Upper lobe of left lung (tissue), 6 donors: ENCODE measurements around the gene ADCY2. TPM values are rescaled to one million over a fixed set of nuclear protein-coding genes. Genes with fewer than 3 reads are reported as not detected.
A peak's percentile ranks its signal among the peaks of the same experiment; 100 is the strongest.

Experiments used
- ATAC-seq, 2 donors: fragments of 200-7000 bp; cut with Tn5 transposase; one replicate each; pipeline ENCODE4 v1.9.1; 2022; ENCODE audit warnings: mild to moderate bottlenecking in 2 of 2, moderate library complexity in 2 of 2; ENCODE audit not compliant: low FRiP score in 2 of 2
- DNase-seq, 2 donors: peaks; one replicate each; pipeline ENCODE4 v3.0.0-alpha.2; 2019 to 2020
- H3K27ac ChIP-seq, 4 donors: fragments of 200-600 bp; sonication (generic); one replicate each; pipeline ENCODE4 v1.5.1; 2016 to 2019
- H3K27me3 ChIP-seq, 4 donors: fragments of 200-600 bp; sonication (generic); one replicate each; pipeline ENCODE4 v1.5.1; 2017 to 2019
- H3K36me3 ChIP-seq, 4 donors: fragments of 200-600 bp; sonication (generic); one replicate each; pipeline ENCODE4 v1.5.1; 2016 to 2019
- H3K4me1 ChIP-seq, 4 donors: fragments of 200-600 bp; sonication (generic); one replicate each; pipeline ENCODE4 v1.5.1; 2018 to 2019
- H3K4me3 ChIP-seq, 4 donors: fragments of 200-600 bp; sonication (generic); one replicate each; pipeline ENCODE4 v1.5.1; 2017 to 2019; ENCODE audit warnings: mild to moderate bottlenecking in 2 of 4, moderate library complexity in 1 of 4
- H3K9me3 ChIP-seq, 4 donors: fragments of 200-600 bp; sonication (generic); one replicate each; pipeline ENCODE4 v1.5.1; 2018 to 2019
- CTCF ChIP-seq, 6 experiments: fragments of 450-650 bp in 4 of 6; fragments of 200-600 bp in 2 of 6; sonication (generic) in 2 of 6; IDR thresholded peaks; one replicate each; pipeline ENCODE4 v1.5.1; 2016 to 2019; ENCODE audit warnings: antibody characterized with exemption in 6 of 6
- EP300 ChIP-seq, 4 donors: sonication (generic); formaldehyde crosslinking; IDR thresholded peaks; one replicate each; pipeline ENCODE4 v1.5.1; 2017; ENCODE audit warnings: antibody characterized with exemption in 4 of 4, control low read depth in 2 of 4
- POLR2A ChIP-seq, 4 donors: fragments of 450-650 bp; IDR thresholded peaks; one replicate each; pipeline ENCODE4 v1.5.1; 2016 to 2017; ENCODE audit warnings: antibody characterized with exemption in 4 of 4, mild to moderate bottlenecking in 2 of 4
- POLR2AphosphoS5 ChIP-seq, 2 donors: sonication (generic); formaldehyde crosslinking; IDR thresholded peaks; one replicate each; pipeline ENCODE4 v1.5.1; 2017; ENCODE audit warnings: antibody characterized with exemption in 2 of 2
- WGBS, 2 donors: methylation state at CpG; one replicate each; pipeline ENCODE4 v1.1.5; 2017 to 2018; 5-methylcytosine and 5-hydroxymethylcytosine counted together
- total RNA-seq, 6 donors: library from RNA; depleted of rRNA in 4 of 6; stranded (reverse); fragments of >200 nt in 4 of 6; gene quantifications; one replicate each; pipeline versions ENCODE4 v1.1.0 to v1.2.1, GENCODE V29; 2016 to 2021
- donor health status: DM: no; HTN: no; CAD: no; lungs with moderate emphysema.
- donor health status: DM: no; HTN: yes; CAD: no; lungs with severe emphysema.

Gene ADCY2
- total RNA-seq: 1 to 10 TPM in 1 of 6 donors, under 1 TPM in 4, not detected in 1; 0.20 to 2.4 (median 0.46) TPM

DNA sequence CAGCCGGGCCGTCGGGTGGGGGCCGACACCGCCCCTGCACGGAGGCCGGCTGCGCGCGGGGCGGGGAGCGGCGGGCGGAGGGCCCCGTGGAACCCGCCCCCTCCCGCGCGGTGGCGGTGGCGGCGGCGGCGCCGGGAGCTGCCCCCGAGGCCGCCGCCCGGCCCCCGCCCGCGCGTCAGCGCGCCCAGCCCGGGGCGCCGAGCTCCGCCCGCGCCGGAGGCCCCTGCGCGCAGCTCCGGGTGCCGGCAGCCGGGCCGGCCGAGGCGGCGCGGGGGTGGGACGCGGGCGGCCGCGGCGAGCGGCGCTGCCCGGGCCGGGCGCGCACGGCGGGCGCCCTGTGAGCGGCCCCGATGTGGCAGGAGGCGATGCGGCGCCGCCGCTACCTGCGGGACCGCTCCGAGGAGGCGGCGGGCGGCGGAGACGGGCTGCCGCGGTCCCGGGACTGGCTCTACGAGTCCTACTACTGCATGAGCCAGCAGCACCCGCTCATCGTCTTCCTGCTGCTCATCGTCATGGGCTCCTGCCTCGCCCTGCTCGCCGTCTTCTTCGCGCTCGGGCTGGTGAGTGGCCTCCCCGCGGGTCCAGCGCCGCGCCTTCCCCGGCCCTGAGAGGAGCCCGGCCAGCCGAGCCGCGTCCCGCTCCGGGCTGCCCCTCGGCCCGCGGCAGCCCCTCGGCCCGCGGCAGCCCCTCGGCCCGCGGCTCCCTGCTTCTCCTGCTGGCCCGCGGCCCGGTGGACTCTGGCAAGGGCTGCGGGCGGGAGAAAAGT is at the start of gene ADCY2:
Gene ADCY2 (plus strand): TSS at position 192 of the 766 bp plus-strand sequence. CDS start 159 bp downstream, at position 351.
- Histone ChIP-seq H3K27me3 (peaks cover 0 to 20% (median 11%) of the 10 kb centered on the region in 4 donors), H3K36me3 (no peaks in the 10 kb centered on the region), H3K9me3 (no peaks in the 10 kb centered on the region), H3K4me1 (peaks cover 0 to 16% (median 3%) of the 10 kb centered on the region in 4 donors), H3K4me3 (peak within 1 kb of the TSS in 3 of 4 donors; percentile 36 to 48 (median 42)), H3K27ac (no peak within 1 kb of the TSS)
- DNase-seq (peak in 1 of 2 donors; percentile 82), ATAC-seq (peak in 1 of 2 donors; percentile 58)
- 0 to 1% methylated on average over 10 to 17 of the region's 121 CpGs for WGBS, 2 donors
- TF ChIP-seq EP300 (IDR thresholded peaks at IDR 0.05) (no peak), POLR2AphosphoS5 (IDR thresholded peaks at IDR 0.05) (no peak), CTCF (IDR thresholded peaks at IDR 0.05) (no peak), POLR2A (IDR thresholded peaks at IDR 0.05) (no peak)

DNA sequence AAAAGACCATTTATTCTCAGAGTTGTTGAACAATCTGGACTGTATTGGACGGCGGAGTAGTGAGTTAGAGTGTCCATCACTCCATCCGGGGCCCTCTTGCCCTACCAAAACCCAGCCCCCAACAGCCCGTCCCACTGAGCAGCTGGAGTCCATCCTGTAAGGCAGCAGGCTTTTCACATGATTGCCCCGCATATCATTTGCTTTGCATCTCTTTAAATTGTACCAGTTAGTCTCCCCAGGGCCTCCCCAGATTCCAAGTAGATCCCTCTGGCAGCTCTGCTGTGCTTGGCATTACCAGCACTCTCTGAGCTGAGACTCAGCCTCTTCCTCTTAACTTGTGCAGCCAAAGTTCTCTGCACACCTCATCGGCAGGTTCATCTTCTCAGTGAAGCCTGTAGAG is 48.6 kb upstream of the ADCY2 start:
- H3K36me3 ChIP-seq: no peaks in the 10 kb centered on the region
- H3K27me3 ChIP-seq: no peaks in the 10 kb centered on the region
- H3K9me3 ChIP-seq: peaks cover 0 to 5% (median 0%) of the 10 kb centered on the region in 4 donors
- 61 to 69% methylated on average over 6 of the region's 6 CpGs for WGBS, 2 donors
- H3K27ac ChIP-seq: no peak overlapping the region
- H3K4me3 ChIP-seq: no peak overlapping the region
- TF ChIP-seq CTCF (IDR thresholded peaks at IDR 0.05) (no peak), EP300 (IDR thresholded peaks at IDR 0.05) (no peak), POLR2AphosphoS5 (IDR thresholded peaks at IDR 0.05) (no peak)
- DNase-seq (no peak), ATAC-seq (no peak)
- no peaks in the 10 kb centered on the region for H3K4me1 ChIP-seq

DNA sequence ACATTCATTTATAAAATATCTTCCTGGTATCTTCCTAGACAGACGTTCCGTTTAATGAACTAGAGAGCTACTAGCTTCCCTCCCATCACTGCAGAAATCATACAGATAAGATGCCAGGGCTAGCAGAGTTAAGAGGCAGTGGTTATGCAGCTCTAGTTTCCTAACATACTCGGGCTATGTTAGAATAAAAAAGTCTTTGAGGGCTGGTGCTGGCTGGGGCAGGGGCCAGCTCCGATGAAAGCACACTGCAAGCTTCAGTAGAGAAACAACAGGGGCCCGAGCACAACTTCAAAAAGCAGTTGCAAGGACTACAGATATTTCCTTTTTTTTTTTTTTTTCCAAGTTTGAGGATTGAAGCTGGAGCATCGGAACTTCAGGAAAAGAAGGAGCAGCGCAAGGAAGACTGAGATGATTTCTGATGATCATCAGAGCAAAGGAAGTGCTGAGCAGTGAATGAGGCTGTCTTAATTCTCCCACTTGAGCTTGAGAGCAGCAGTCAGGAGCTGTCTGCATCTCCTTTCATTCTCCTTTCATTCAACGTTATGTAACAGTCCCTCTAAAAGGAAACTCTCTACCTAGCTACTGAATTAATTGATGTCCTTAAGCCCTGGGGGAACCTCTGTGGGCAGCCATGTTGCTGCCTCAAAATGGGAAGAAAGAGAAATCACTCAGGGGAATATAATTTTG is 47.6 kb upstream of the ADCY2 start:
- Histone ChIP-seq H3K36me3 (no peaks in the 10 kb centered on the region), H3K27me3 (no peaks in the 10 kb centered on the region)

GRCh38 chr5:7361593-7361992 is 34.3 kb upstream of the ADCY2 start:
- Histone ChIP-seq H3K27me3 (no peaks in the 10 kb centered on the region), H3K4me3 (no peak overlapping the region), H3K4me1 (no peaks in the 10 kb centered on the region), H3K9me3 (no peaks in the 10 kb centered on the region), H3K36me3 (no peaks in the 10 kb centered on the region), H3K27ac (no peak overlapping the region)
- no peak for TF ChIP-seq EP300 (IDR thresholded peaks at IDR 0.05)
- TF ChIP-seq CTCF (IDR thresholded peaks at IDR 0.05): no peak
- TF ChIP-seq POLR2AphosphoS5 (IDR thresholded peaks at IDR 0.05): no peak
- no peak for TF ChIP-seq POLR2A (IDR thresholded peaks at IDR 0.05)
- DNase-seq (no peak), ATAC-seq (peak in 1 of 2 donors; percentile 77)
- WGBS, 2 donors: 67 to 81% methylated on average over 5 of the region's 5 CpGs

More for the DNA sequence above, 47.6 kb upstream of the ADCY2 start:
- no peak for DNase-seq
- no peaks in the 10 kb centered on the region for H3K4me1 ChIP-seq
- 50 to 54% methylated on average over 8 of the region's 8 CpGs for WGBS, 2 donors
- H3K9me3 ChIP-seq: no peaks in the 10 kb centered on the region
- TF ChIP-seq POLR2A (IDR thresholded peaks at IDR 0.05): no peak
- TF ChIP-seq CTCF (IDR thresholded peaks at IDR 0.05): no peak
- TF ChIP-seq EP300 (IDR thresholded peaks at IDR 0.05): no peak
- ATAC-seq: no peak
- no peak overlapping the region for H3K4me3 ChIP-seq
- no peak overlapping the region for H3K27ac ChIP-seq
